GM10847 (cell line): ENCODE measurements around the gene PNPO.

ENCODE experiments used
- POLR2A ChIP-seq: IDR thresholded peaks from 2 replicates; pipeline ENCODE4 v1.6.1; 2011; ENCODE audit not compliant: insufficient read length; ENCODE audit errors: extremely low read depth

Gene PNPO

DNA sequence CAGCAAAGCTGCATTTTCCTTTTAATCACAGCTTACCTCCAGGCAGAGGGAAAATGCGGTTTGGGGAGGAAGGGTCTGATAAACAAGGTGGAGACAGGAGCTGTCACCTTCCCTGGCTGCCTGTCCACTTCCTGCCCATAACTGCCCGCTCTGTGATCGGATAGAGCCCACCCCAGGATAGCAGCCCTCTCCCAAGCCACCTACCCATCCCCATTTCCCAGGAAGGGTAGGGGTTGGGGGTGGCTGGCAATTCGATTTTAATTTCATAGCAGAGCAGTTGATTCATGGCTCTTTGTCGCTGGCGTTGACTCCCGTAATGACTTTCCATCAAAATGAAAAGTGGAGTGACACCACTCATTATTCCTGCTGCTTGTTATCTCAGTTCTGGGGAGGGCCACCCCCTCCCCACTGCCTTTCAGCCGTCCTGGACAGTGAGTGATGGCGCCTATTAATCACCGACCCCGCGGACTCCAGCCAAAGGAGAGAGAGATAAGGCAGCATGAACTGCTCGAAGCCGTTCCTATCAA lies 40.8 kb downstream of the PNPO start:
- no peak for TF ChIP-seq POLR2A

GRCh38 chr17:47982645-47983390 lies 41.4 kb downstream of the PNPO start:
- TF ChIP-seq POLR2A = no peak

- TF ChIP-seq POLR2A = no peak
These were observed 42.3 kb downstream of the PNPO start for GRCh38 chr17:47983492-47984223.

DNA sequence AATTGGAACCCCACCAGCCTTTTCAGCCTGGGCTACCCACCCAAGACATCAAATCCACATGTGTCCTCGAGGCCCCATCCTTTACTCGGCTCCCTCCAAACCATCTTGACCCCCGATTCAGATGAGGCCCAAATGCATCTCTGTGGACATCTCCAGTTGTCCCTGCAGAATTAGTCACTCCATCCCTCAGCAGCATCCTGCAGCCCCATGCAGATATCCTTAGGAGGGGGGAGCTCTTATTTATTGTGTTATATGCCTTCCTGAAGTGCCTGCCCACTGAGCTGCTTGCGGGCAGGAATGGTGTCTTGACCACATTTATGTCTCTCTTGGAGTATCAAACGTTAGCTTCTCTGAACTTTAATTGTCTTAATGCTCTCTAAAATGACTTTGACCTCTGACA lies 45.1 kb downstream of the PNPO start:
- TF ChIP-seq POLR2A = no peak

- no peak for TF ChIP-seq POLR2A
These were observed 46.0 kb downstream of the PNPO start for GRCh38 chr17:47987240-47987835.

DNA sequence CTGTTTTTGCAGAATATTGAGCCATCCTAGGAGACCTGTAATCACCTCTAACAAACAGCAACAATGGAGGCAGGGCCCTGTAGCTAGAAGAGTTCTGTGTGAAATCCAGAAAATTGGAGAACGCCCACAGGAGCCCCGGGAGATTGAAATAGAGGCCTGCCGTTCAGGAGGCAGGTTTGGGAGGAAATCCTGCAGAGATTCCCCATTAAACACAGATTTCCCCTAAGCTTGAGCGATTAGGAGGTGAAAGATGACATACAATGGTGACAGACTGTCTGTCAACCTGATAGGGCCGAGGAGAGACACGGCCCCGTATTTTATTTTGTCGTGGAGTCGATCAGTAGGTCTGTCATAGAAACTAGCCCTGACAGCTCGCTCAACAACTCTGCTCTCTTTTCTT lies 47.8 kb downstream of the PNPO start:
- no peak for TF ChIP-seq POLR2A

DNA sequence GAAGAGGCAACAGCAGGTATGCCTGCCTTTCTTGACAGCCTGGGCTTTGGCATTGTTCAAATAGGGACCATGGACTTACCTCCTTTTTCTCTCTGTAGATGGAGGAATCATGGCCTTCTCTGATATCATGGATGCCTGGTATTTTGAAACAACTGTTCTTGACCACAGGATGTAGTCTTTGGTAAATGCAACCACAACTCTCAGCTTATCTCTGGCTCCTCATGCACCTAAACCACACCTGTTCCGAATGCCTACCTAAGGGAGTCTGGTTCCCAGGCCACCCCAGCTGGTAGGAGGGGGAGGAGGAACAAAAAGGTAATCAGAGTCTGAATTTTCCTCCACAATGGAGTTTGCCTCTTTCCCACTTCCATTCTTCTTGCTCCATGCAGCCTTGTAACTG lies 48.3 kb downstream of the PNPO start:
- TF ChIP-seq POLR2A = no peak

- no peak for TF ChIP-seq POLR2A
These were observed 49.8 kb downstream of the PNPO start for GRCh38 chr17:47990962-47991731.

- TF ChIP-seq POLR2A = no peak
These were observed 50.8 kb downstream of the PNPO start for GRCh38 chr17:47992216-47992615.

DNA sequence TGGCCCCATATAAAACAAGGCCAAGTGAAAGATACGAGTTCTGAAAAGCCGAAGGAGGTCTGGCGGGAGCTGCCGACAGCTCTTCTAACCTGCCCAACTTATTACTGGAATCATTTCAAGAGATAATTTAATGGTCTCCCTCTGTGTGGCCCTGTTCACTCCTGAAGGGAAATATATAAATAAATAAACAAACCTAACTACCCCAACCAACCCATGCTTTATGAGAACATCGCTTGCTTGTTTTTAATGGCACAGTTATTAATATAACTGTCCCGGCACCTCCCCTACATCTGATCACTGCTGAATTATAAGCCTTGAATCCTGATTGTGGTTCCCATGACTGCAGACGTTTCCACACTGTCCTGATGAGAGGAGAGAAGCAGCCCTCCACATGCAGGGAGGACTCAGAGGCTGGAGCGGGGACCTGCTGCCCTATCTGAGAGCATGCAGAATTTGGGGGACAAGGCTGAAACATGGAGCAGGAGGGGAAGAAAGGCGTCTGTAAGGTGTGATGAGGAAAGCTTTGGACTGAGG lies 51.7 kb downstream of the PNPO start:
- no peak for TF ChIP-seq POLR2A

DNA sequence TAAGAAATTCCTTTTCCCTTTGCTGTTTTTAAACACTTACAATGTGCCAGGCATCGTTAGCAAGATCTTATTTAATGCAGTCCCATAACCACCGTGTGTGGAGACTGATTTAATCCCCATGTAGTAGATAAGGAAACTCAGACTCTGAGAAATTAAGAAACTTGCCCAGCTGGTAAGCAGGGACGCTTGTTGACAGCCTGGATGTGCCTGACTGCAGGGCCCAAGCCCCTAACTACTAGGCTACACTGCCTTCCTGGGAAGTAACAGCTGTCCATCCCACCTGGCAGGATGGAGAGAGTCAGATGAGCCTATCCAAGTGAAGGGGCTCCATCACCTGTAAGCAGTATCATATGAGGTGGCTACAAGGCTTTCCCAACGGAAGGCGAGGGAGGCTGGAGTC lies 52.6 kb downstream of the PNPO start:
- TF ChIP-seq POLR2A = no peak

DNA sequence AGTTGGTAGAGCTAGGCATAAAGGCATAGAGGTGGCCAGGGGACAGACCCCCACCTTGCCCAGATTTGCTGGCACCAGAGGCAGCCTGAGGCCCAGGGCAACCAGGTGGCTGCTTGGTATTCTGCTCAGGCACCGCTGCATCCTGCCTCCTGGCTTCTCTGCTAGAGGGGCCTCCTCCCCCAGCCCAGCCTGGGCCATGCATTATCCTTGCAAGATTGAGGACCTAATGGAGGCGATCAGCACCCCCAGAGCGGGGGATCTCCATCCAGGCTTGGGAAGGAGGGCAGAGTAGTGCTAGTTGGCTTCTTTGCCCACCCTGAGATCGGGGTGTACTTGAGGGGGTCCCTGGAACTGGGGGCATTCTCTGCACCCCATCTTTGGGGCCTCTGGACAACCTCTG lies 53.4 kb downstream of the PNPO start:
- TF ChIP-seq POLR2A = no peak

- no peak for TF ChIP-seq POLR2A
These were observed 54.0 kb downstream of the PNPO start for GRCh38 chr17:47995241-47995935.

GRCh38 chr17:47996201-47996600 lies 54.8 kb downstream of the PNPO start:
- no peak for TF ChIP-seq POLR2A

DNA sequence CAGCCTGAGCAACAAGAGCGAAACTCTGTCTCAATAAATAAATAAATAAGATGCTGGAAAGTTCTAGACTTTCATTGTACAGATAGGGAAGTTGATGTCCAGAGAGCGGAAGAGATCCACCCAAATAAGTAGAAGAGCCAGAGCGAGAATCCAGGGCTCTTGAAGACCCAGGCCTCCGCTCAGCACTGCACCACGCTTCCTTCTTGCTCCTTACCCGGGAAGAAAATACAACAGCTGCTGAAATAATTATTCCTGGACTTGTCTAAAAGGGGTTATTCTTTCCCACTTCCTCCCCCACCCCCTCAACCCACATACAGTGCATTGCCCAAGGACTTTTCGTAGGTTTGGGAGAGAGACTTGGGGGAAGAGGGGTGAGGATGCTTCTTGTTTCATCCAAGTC lies 56.2 kb downstream of the PNPO start:
- TF ChIP-seq POLR2A = no peak

- TF ChIP-seq POLR2A = no peak
These were observed 56.7 kb downstream of the PNPO start for GRCh38 chr17:47998044-47998443.
